HG02571 (cell line): ENCODE data around the gene TTR.
A peak's percentile ranks its signal among the peaks of the same experiment; 100 is the strongest.

Source experiments
- ATAC-seq: cut with Tn5 transposase; IDR thresholded peaks from one replicate; pipeline ENCODE4 v1.9.1; 2021; ENCODE audit warnings: mild to moderate bottlenecking, moderate library complexity; ENCODE audit not compliant: unreplicated experiment

TTR gene

DNA sequence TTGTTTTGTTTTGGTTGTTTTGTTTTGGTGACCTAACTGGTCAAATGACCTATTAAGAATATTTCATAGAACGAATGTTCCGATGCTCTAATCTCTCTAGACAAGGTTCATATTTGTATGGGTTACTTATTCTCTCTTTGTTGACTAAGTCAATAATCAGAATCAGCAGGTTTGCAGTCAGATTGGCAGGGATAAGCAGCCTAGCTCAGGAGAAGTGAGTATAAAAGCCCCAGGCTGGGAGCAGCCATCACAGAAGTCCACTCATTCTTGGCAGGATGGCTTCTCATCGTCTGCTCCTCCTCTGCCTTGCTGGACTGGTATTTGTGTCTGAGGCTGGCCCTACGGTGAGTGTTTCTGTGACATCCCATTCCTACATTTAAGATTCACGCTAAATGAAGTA, at the start of gene TTR:
TSS of gene TTR (plus strand) at position 250 of the 400 bp plus-strand sequence. CDS start at position 276, 26 bp downstream.
- ATAC-seq, result no peak

DNA sequence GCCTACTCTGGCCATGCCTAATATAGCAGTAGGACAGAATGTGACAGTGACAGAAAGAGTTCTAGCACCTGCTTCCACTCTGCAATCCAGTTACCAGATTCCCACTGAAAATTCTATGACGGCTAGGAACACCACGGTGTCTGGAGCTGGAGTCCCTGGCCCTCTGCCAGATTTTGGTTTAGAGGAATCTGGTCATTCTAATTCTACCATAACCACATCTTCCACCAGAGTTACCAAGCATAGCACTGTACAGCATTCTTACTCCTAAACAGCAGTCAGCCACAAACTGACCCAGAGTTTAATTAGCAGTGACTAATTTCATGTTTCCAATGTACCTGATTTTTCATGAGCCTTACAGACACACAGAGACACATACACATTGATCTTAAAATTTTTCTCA, 45.2 kb upstream of the TTR start:
- no peak for ATAC-seq

DNA sequence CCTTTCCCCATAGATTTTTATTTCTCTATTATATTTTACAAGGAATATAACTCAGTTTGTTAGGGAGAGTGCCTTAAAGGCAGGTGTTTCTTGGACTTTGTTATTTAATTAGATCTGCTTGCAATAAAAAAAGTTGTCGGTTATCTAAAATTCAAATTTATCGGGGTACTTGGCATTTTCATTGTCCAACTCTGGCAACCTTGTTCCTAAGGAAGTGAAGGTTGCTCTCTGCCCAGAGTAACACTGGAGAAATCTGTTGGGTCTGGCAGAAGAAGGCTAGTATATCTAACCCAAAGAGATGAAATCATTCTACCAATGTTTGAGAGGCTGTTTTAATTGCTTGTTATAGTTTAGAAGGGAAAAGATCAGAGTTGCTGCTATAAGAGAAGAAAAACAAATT, 42.8 kb upstream of the TTR start:
- ATAC-seq, result no peak

DNA sequence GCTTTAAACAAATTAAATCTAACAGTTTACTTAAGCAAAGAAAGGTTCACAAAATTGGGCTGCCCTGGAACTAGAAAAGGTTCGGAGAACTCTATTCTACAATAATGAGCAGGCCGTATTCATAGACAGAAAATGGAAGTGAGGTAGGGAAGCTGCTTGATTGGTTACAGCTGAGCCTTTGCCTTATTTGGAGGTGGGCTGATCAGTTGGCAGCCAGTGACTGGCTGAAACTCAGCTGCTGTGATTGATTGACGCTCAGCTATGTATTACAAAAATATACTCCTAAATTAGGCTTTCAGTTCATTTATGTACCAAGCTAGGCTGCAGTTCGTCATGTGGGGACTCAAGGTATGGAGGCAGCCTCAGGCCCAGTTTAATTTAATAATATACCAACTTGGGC, 42.3 kb upstream of the TTR start:
- ATAC-seq, result no peak

DNA sequence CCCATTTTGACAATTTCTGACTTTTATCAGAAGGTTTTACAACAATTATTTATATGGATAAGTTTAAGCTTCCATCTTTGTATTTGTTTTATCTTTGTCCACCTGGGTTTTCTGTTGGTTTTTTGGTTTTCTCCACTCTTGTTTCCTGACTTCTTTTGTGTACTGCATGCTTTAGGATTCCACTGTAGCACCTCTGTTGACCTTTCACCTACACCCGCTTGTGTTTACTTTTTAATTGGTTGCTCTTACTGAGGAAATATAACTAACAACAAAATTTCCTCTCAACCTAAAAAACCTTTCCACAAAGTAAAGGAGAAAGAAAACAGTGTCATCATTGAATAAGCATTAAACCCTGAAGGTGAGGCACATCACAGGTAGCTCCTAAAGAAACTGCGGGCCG, 39.8 kb upstream of the TTR start:
- ATAC-seq, result no peak

DNA sequence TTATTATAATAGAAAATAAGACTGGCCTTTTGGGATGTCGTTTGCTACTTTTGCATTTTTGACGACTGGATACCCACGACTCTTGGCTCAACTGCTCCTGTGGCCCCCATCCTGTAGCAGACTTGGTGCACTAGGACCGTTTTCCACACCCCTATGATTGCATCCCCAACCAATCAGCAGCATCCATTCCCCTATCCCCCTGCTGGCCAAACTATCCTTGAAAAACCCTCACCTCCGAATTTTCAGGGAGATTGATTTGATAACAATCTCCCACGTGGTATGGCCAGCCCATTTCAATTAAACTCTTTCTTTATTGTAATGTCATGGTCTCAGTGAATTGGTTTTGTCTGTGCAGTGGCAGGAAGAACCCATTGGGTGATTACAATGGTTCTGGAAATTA, 37.9 kb upstream of the TTR start:
- no peak for ATAC-seq

DNA sequence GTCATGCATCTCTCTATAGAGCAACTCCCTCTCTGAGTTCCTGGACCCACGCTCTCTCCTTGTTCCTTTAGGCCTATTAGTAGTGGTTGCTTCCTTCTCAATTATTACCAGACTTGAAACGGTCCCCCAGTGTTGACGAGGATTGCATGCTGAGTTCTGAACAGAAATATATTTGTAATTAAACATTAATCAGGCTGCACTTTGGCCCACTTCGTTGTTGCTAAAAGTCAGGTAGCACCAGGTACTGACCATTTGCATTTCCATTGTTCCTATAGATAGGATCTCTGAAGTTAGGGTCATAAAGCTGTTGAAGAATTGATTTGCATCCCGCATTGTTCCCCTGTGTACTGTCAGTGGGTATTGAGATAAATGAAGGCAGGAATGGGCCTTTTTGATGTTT, 36.9 kb upstream of the TTR start:
- ATAC-seq, result no peak

DNA sequence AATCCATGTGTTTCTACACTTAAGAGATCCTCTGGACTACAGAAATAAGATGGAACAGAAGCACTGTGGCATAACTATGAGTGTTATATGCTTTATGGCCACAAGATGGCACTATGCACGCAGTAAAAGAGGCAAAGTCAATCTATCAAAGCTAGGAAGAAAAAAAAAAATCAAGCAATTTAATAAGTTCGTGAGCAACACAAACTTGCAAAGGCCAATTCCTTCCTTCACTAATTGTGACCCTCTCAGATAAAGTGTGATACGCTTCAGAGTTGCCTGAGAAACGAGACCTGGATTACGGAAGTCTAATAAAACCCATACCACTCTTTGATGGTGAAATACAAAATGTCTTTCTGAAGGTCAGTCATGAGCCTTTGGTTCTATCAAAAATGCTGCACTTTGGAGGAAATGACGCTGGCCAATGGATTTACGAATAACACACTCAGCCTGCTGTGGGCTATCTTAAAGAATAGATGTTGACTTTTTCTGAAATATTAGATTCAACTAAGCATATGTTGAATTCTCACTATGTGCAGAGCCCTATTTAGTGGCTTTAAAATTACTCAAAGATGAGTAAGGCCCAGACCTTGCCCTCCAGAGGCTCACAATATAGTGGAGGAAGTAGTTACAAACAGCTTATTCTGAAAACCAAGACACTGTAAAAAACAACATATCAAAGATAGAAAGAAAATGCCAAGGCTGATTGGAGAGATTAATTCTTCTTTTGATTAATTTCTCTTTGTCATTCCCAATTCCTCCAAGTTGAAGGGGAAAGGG, 35.5 kb upstream of the TTR start:
- peak; percentile 78 for ATAC-seq

DNA sequence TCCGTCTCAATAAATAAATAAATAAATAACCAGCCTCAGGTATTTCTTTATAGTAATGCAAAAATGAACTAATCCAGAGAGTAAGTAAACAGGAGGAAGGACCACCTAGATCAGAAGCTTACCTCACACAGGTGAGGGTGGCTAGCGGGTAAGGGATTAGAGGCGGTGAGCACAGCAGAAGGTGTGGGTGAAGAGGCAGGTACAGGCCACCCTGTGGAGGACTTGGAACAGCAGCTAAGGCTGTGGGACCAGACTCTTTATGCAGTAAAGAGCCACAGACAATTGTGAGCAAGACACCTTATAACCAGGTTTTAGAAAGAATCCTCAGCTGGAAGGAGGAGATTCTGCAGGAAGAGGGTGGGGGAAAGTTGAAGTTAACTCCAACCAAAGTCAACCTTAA, 34.2 kb upstream of the TTR start:
- ATAC-seq, result no peak

DNA sequence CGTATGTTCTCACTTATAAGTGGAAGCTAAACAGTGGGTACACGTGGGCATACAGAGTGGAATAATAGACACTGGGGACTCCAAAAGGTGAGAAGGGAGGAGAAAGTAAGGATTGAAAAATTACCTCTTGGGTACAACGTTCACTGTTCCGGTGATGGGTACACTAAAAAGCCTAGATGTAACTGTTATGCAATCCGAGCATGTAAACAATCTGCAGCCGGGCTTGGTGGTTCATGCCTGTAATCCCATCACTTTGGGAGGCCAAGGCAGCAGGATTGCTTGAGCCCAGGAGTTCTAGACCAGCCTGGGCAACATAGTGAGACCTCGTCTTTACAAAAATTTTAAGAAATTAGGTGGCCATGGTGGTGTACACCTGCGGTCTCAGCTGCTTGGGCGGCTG, 33.1 kb upstream of the TTR start:
- ATAC-seq, result no peak

DNA sequence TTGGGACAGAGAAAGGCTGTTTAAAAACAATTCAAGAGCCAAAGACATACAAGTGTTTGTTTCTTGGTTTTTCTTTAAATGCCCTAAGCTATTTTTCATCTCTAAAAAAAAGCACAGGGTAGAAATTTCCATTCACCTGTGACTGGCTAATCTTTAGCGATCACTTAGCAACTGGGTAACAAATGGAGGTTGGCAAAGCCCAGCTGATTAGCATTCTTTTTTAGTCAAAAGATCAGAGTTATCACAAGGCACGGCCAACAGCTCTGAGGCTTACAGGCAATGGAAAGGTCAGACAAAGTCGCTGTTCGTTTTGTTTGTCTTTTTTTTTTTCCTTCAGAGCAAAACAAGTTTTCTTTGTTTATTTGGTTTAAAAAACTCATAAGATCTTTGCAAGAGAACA, 29.0 kb upstream of the TTR start:
- no peak for ATAC-seq

DNA sequence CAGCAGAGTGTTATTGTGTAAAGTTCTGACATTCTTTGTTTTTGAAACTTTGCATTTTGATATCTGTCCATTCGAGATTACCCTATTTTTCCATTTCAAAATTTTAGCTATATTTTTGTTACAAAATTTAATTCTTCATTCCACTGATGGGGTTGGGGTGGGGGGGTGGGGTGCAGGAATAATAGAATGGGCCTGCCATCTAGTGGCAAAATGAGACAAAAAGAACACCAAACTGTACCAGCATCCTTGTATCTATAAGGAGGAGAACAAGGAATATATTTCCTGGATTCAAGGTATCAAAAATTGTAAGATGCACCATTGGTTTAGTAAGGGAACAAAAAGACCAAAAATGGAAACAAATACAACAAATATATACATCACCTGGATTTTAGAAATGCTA, 27.9 kb upstream of the TTR start:
- ATAC-seq, result no peak

DNA sequence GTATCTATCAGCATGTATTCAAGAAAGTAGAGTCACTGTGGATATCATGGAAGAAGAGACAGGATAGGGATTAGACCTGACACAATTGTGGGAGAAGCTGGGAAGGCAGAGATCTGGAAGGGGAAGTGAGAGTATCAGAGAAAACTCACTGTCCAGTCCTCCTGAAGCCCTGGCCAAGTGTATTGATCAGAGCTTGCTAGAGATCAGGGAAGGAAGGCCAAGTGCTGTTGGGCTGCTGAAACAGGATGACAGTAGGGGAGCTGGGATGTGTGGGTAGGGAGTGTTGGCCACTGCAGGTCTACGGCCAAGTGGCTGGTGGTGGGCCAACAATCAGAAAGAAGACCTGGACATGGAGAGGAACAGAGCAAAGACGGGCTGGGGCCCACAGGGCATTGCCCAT, 26.3 kb upstream of the TTR start:
- ATAC-seq, result no peak

DNA sequence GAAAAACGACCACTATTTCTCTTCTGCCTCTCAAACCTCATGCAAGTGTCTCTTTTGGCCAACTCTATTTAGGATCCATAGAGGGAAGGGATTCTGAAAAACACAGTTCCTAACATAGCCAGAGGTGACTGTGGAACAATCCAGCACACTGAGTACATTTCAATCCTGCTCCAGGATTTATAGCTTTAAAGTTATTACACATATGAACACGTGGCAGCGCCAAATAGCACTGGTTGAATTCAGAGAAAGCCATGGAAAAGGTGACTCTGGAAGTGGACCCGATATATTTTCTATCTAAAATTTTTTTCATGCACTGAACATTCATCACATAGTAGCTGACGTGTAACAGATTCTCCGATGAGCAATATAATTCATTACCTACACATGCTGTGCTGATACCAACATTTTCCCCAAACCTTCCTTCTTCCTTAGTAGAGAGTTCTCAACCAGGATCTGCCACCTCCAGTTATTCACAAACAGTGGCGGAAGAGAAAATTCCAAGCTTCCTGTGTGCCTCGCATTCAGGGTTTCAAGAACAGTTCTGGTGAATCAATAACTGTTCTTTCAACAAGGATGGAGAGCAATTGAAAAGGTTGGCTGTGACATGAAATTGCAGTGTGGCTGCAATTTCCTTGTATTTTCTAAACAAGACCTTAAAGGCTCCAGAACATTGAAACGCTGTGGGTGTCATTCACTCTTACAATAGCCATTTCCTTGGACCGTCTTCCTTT, 25.7 kb upstream of the TTR start:
- ATAC-seq, result no peak

DNA sequence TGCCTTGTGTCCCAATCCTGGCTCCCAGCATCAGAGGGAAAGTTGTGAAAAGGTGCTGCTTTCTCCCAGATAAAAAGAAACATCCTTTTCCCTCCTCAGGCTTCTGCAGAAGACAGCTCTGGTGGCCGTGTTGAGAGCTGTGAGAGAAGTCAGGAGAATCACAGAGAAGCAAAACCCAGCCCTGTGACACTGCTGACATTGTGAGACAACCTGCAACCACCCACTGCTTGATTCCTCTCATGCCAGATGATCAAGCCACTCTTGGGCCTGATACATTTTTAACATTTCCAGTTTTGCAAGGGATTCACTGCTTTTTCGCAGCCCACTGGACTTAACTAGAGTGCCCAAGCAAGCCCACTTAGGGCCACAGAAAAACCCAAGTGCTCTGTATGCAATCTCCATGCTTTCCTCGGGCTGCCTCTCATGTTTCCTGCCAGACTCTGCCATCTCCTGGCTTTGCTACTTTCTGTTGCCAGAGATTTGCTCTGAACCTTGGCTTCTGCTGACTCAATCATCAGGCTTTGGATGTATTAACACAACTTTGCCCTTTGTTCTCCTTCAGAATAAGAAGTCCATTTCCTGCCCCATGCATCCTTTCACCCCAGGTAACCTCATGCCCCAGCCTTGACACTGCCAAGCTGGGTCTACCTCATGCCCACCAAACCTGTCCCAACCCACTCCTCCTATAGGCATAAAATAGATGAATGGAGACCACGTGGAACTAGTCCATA, 24.9 kb upstream of the TTR start:
- ATAC-seq, result no peak

DNA sequence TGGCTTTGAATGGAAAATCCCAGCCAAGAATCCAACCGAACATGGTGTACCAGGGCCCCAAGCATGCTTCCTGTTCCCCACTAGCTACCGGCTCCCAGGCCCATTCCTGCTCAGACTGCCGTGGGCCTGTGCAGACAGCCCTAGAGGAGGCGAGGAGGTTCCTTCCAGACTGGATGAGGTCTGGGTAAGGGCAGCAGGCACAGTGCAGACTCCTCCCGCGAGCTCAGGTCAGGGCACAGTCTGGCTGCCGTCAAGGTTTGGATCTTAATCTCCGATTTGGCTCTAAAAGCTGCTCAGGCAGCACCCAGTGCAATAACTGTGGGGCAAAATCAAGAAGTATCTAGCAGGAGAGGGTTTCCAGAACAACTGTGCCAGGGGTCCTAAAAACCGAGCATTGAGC, 19.3 kb upstream of the TTR start:
- ATAC-seq, result no peak

DNA sequence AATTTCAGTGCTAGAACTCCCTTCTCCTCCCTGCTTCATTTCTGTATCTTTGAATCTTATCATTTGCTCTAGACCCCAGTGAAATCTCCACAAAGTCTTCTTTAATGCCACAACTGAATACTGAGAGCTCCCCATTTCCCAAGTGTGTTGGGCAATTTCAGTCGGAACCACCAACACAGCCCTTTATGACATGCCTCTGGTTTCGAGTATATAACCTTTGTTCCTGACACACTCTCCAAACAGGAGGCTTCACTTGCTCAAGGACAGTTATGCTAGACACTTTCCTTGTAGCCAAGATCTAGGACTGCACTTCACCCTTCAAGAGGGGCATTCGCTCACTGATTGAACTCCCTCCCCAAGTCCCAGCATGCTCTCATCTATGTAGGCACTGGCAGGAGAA, 18.6 kb upstream of the TTR start:
- ATAC-seq, result no peak

DNA sequence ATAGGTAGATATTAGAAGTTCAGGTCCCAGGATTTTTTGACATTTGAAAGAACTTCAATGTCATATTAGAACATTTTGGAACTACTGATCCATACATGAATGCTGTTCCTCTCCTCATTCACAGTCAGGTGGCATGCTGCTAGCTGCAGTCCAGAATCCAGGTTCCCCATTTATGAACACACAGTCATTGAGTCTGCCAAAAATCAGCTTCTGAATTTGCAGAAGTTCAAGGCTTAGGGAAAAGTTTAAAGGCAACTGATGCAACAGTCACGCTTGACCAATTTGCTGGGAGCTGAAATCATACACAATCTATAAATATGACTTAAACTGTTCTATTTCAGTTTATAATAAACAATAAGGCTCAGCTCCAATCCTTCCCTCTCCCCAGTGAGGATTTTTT, 17.3 kb upstream of the TTR start:
- no peak for ATAC-seq

DNA sequence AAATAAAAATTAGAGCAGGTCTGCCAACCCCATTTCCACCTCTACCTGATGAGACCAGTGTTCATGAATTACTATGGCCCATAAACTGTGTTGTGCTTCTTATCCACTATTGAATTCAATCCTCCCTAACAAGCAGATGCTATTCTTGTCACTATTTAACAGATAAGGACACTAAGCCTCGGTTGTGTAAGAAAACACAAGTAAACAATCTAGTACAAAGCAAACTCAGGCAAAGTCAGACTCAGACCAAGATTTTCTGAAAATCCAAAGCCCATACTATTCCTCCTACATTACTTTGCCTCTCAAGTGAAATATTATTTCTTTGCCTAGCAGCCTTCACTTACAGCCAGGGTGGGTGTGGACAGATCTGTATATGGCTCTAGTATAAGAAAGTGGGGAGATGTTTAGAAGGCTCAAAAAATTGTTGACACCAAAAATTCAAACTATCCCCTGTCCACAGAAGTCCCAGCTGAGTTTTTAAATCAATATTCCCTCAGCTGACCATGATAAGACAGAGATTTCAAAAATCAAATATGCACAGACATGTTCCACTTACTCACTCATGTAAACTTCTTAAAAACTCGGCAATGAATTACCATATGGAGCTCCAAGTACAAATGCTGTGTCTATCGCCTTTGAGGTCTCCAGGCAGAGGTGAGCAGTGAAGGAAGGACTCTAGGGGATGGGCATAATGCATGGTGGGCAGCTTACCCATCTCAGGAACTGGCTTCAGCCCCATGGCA, 16.0 kb upstream of the TTR start:
- ATAC-seq, result no peak

DNA sequence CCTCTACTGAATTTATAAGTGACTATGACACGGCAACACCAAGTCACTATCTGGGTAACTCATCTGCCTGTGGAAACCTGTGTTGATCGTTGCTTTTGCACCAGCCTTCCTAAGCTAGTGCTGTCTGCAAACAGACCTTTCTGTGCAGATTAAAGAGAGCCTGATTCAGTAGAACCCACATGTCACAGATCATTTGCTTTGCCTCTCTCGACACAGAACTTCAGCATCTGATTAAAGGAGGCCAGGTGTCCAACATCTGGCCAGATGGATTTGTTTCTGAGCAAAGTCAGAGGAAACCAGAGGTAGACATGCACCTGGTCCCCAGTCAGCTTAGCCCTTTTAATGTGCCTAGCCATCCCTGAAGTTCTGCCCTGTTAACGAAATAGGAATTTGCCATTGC, 15.0 kb upstream of the TTR start:
- ATAC-seq, result peak; percentile 62

DNA sequence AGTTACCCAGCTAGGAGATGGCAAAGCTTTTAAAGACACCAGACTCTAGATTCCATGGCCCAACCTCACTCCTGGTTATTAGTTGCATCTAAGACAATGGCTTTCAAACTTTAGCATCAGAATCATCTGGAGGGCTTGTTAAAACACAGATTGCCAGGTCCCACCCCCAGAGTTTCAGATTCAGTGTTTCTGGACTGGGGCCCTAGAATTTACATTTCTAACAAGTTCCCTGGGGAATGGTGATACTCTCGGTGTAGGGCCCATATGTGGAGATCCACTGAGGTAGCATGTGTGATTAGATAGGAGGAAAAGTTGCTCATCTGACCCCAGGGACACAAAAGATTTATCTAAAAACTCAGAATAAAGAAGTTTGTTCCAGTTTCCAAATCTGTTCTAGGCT, 14.5 kb upstream of the TTR start:
- peak; percentile 50 for ATAC-seq
